ENCODE results near the gene SHC3. TPM values are rescaled to one million over a fixed set of nuclear protein-coding genes. Genes with fewer than 3 reads are reported as not detected.

SHC3 gene
- polyA plus RNA-seq, 3 donors: not detected

GRCh38 chr9:89112243-89112642 is 66.4 kb downstream of the SHC3 start:
- H3K4me1 ChIP-seq (ENCODE audit: control insufficient read depth in 1 of 2, insufficient read depth in 2 of 2, low read length in 2 of 2): no peaks in the 10 kb centered on the region
- no peaks in the 10 kb centered on the region for H3K36me3 ChIP-seq (replicated peaks in 1 of 2; ENCODE audit: control insufficient read depth in 1 of 2, insufficient read depth in 2 of 2, low read length in 2 of 2)
- DNase-seq: no peak
- Mint-ChIP-seq H3K27me3 (ENCODE audit: low read depth in 3 of 3) (peaks cover under 1 to 5% (median 2%) of the 10 kb centered on the region in 3 donors), H3K9me3 (peaks cover 0 to 4% (median 0%) of the 10 kb centered on the region in 7 donors), H3K4me1 (no peaks in the 10 kb centered on the region), H3K36me3 (no peaks in the 10 kb centered on the region), H3K27ac (no peak overlapping the region), H3K4me3 (no peak overlapping the region)
- peaks cover 0 to 2% of the 10 kb centered on the region in 2 donors for H3K27me3 ChIP-seq (ENCODE audit: control insufficient read depth in 2 of 2, insufficient read depth in 2 of 2, low read length in 2 of 2)
- H3K27ac ChIP-seq (ENCODE audit: low read depth in 1 of 2, low read length in 2 of 2): no peak overlapping the region
- no peaks in the 10 kb centered on the region for H4K20me1 ChIP-seq (ENCODE audit: insufficient read depth, low read length)
- H3K9ac ChIP-seq (ENCODE audit: insufficient read depth, low read length, poor library complexity, severe bottlenecking): no peak overlapping the region
- no peak for TF ChIP-seq CTCF (IDR thresholded peaks at IDR 0.05)
- intact Hi-C loops (cut with micrococcal nuclease): no loop called here
- no peaks in the 10 kb centered on the region for H3K9me3 ChIP-seq (replicated peaks in 1 of 2; ENCODE audit: control insufficient read depth in 1 of 2, insufficient read depth in 1 of 2, low read length in 2 of 2)
- H2AFZ ChIP-seq (ENCODE audit: insufficient read depth, low read depth, low read length, poor library complexity, severe bottlenecking): no peak overlapping the region
- H3K4me2 ChIP-seq (replicated peaks; ENCODE audit: extremely low read depth, low read length, poor library complexity, severe bottlenecking): no peak overlapping the region
- WGBS (ENCODE audit: insufficient coverage): no CpG with 5 or more reads among the region's 3 CpGs
- no peaks in the 10 kb centered on the region for H3K79me2 ChIP-seq (ENCODE audit: insufficient read depth, low read length)
- H3K4me3 ChIP-seq (replicated peaks in 1 of 3; ENCODE audit: low read depth in 2 of 3, low read length in 3 of 3): no peak overlapping the region

GRCh38 chr9:89109666-89110065 is 69.0 kb downstream of the SHC3 start:
- Histone ChIP-seq H3K4me3 (replicated peaks in 1 of 3; ENCODE audit: low read depth in 2 of 3, low read length in 3 of 3) (no peak overlapping the region), H3K9ac (ENCODE audit: insufficient read depth, low read length, poor library complexity, severe bottlenecking) (no peak overlapping the region), H3K27ac (ENCODE audit: low read depth in 1 of 2, low read length in 2 of 2) (no peak overlapping the region), H3K36me3 (replicated peaks in 1 of 2; ENCODE audit: control insufficient read depth in 1 of 2, insufficient read depth in 2 of 2, low read length in 2 of 2) (no peaks in the 10 kb centered on the region), H3K27me3 (ENCODE audit: control insufficient read depth in 2 of 2, insufficient read depth in 2 of 2, low read length in 2 of 2) (peaks cover 0 to 3% of the 10 kb centered on the region in 2 donors), H3K4me2 (replicated peaks; ENCODE audit: extremely low read depth, low read length, poor library complexity, severe bottlenecking) (no peak overlapping the region), H3K9me3 (replicated peaks in 1 of 2; ENCODE audit: control insufficient read depth in 1 of 2, insufficient read depth in 1 of 2, low read length in 2 of 2) (no peaks in the 10 kb centered on the region), H3K79me2 (ENCODE audit: insufficient read depth, low read length) (no peaks in the 10 kb centered on the region), H3K4me1 (ENCODE audit: control insufficient read depth in 1 of 2, insufficient read depth in 2 of 2, low read length in 2 of 2) (no peaks in the 10 kb centered on the region), H4K20me1 (ENCODE audit: insufficient read depth, low read length) (no peaks in the 10 kb centered on the region), H2AFZ (ENCODE audit: insufficient read depth, low read depth, low read length, poor library complexity, severe bottlenecking) (no peak overlapping the region)
- no peak for TF ChIP-seq CTCF (IDR thresholded peaks at IDR 0.05)
- intact Hi-C loops (cut with micrococcal nuclease): no loop called here
- H3K4me3 Mint-ChIP-seq: no peak overlapping the region
- H3K27ac Mint-ChIP-seq: no peak overlapping the region
- peaks cover 0 to 4% (median 3%) of the 10 kb centered on the region in 7 donors for H3K9me3 Mint-ChIP-seq
- no peak for DNase-seq
- no peaks in the 10 kb centered on the region for H3K4me1 Mint-ChIP-seq
- H3K27me3 Mint-ChIP-seq (ENCODE audit: low read depth in 3 of 3): peaks cover 5 to 11% (median 5%) of the 10 kb centered on the region in 3 donors
- no peaks in the 10 kb centered on the region for H3K36me3 Mint-ChIP-seq
